ENCODE measurements around the gene GOLGA1. TPM values are rescaled to one million over a fixed set of nuclear protein-coding genes. Genes with fewer than 3 reads are reported as not detected.

GOLGA1 gene
- total RNA-seq, 2 experiments from 2014 or later, result 19.0 to 19.2 TPM

DNA sequence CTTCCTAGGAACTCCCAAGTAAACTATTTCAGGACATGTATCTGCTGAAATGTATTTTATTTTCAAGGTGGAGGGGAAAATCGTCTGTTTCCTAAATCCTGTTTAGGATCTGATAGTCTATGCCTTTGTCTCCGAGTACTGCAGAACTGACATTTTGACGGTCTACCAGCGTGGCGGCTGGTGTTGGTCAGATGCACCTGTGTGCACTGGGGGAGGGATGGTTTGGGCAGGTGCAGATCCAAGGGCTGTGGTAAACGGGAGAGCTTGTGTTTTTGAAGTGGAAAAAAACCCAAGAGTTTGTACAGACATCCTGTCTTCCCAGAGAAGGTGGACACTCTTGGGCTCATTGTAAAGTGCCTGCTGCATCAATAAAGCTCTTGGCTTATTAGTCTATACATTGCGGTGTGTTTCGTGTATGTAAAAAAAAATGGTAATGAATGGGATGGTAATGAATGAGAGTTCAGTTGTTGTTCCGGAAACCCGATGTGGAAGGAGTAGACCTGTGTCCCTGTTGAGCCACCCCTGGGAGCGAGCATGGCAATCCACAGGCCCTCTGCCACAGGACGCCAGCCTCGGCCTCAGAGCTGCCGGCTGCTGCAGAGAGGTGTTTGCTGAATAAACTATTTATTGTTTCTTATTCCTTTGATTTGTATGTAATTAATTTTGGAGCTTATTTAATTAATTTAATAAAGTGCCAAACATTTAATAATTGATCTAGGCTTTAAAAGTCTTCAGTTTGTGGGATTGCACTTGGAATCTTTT, 63.7 kb downstream of the GOLGA1 start:
- no peak overlapping the region for H3K4me3 ChIP-seq (ENCODE audit: low read depth, low read length, poor library complexity, severe bottlenecking)
- H3K36me3 ChIP-seq (ENCODE audit: insufficient read depth, low read length), result peaks cover 90% of the 10 kb centered on the region
- no peak for TF ChIP-seq EZH2phosphoT487 (IDR thresholded peaks at IDR 0.05; ENCODE audit: borderline replicate concordance, low read depth, low read length)
- TF ChIP-seq, protein P1, sequence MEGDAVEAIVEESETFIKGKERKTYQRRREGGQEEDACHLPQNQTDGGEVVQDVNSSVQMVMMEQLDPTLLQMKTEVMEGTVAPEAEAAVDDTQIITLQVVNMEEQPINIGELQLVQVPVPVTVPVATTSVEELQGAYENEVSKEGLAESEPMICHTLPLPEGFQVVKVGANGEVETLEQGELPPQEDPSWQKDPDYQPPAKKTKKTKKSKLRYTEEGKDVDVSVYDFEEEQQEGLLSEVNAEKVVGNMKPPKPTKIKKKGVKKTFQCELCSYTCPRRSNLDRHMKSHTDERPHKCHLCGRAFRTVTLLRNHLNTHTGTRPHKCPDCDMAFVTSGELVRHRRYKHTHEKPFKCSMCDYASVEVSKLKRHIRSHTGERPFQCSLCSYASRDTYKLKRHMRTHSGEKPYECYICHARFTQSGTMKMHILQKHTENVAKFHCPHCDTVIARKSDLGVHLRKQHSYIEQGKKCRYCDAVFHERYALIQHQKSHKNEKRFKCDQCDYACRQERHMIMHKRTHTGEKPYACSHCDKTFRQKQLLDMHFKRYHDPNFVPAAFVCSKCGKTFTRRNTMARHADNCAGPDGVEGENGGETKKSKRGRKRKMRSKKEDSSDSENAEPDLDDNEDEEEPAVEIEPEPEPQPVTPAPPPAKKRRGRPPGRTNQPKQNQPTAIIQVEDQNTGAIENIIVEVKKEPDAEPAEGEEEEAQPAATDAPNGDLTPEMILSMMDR (conservative IDR thresholded peaks at IDR 0.05; ENCODE audit: low read length), result no peak
- intact Hi-C loops (cut with micrococcal nuclease; ENCODE audit: unreplicated experiment), result no loop called here
- no peaks in the 10 kb centered on the region for H3K9me3 ChIP-seq (ENCODE audit: low read length)
- BruUV-seq (replicated peaks), result TSS peak; percentile 78
- H2AFZ ChIP-seq (ENCODE audit: low read length), result no peak overlapping the region
- H4K20me1 ChIP-seq (ENCODE audit: insufficient read depth, low read length), result peaks cover 17% of the 10 kb centered on the region; the same call in 1 of the 2 replicates
- peaks cover 40% of the 10 kb centered on the region for H3K4me1 ChIP-seq (ENCODE audit: insufficient read depth, low read length, poor library complexity, severe bottlenecking)
- no peaks in the 10 kb centered on the region for H3K9me2 ChIP-seq (ENCODE audit: insufficient read depth, low read length)
- POLR2A ChIA-PET, result interaction anchor here (0.8 to 1.3 kb wide), 3 partner anchors 9 to 112 kb away, joined by 3 read pairs; no protein-coding TSS in a partner anchor
- no peak overlapping the region for H3K4me2 ChIP-seq (ENCODE audit: low read length)
- H3K27ac ChIP-seq (ENCODE audit: low read depth, low read length, poor library complexity, severe bottlenecking), result peak overlapping the region; percentile 20
- no peak for DNase-seq (ENCODE audit: low spot score)
- H3K79me2 ChIP-seq (ENCODE audit: insufficient read depth, low read depth, low read length), result peaks cover 31% of the 10 kb centered on the region
- CTCF ChIA-PET (ENCODE audit: unreplicated experiment), result no interaction called here

DNA sequence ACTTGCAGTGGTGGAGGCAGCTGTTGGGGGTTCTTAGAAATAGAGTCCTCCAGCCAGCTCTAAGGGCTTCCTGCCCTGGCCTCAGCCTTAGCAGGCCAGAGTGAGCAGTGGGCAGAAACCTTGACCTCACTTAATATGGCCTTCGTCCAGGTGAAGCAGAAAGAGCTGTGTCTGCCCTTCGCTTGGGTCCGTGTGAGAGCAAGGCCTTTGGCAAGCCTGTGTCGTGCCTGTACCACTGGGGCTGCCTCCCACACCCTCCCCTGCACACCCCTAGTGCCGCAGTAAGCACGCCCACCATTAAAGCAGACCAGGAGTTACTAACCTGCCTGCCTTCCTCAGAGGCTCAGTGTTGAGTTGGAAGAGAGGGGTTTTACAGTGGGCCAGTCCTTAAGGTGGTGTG, 65.4 kb downstream of the GOLGA1 start:
- DNase-seq (ENCODE audit: low spot score), result no peak
- Histone ChIP-seq H3K79me2 (ENCODE audit: insufficient read depth, low read depth, low read length) (peaks cover 48% of the 10 kb centered on the region), H3K9me2 (ENCODE audit: insufficient read depth, low read length) (no peaks in the 10 kb centered on the region), H3K36me3 (ENCODE audit: insufficient read depth, low read length) (peaks cover 97% of the 10 kb centered on the region), H4K20me1 (ENCODE audit: insufficient read depth, low read length) (peaks cover 33% of the 10 kb centered on the region), H3K9me3 (ENCODE audit: low read length) (no peaks in the 10 kb centered on the region), H3K4me1 (ENCODE audit: insufficient read depth, low read length, poor library complexity, severe bottlenecking) (peaks cover 46% of the 10 kb centered on the region), H3K27ac (ENCODE audit: low read depth, low read length, poor library complexity, severe bottlenecking) (no peak overlapping the region), H2AFZ (ENCODE audit: low read length) (no peak overlapping the region), H3K4me2 (ENCODE audit: low read length) (no peak overlapping the region), H3K4me3 (ENCODE audit: low read depth, low read length, poor library complexity, severe bottlenecking) (no peak overlapping the region)
- no TSS peak for BruUV-seq (replicated peaks)
- no peak for TF ChIP-seq EZH2phosphoT487 (IDR thresholded peaks at IDR 0.05; ENCODE audit: borderline replicate concordance, low read depth, low read length)
- TF ChIP-seq, protein P1 (conservative IDR thresholded peaks at IDR 0.05; ENCODE audit: low read length), result no peak
- ChIA-PET POLR2A (no interaction called here), CTCF (ENCODE audit: unreplicated experiment) (no interaction called here)
- intact Hi-C loops (cut with micrococcal nuclease; ENCODE audit: unreplicated experiment), result no loop called here

DNA sequence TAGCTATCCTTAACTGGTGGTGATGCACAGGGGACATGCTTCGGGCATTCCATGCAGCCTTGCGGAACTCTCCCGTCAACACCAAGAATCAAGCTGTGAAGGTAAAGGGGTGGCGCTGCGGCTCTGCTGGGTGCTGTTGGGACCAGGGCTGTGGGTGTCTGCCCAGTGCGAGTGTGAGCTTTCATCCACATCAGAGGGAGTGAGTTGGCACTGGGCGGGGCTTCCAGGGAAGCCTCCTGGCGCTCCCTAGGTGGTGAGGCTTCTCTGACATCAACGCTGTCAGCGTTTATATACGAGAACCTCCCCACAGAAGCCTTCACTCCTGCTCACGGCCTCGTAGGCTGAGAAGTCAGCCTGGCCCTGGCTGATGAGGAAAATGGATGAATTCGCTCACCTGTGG, 67.2 kb downstream of the GOLGA1 start:
- H3K79me2 ChIP-seq (ENCODE audit: insufficient read depth, low read depth, low read length), result peaks cover 63% of the 10 kb centered on the region
- intact Hi-C loops (cut with micrococcal nuclease; ENCODE audit: unreplicated experiment), result loop anchor here (2.0 kb wide), 1 partner anchor 21 kb away; no protein-coding TSS in a partner anchor
- POLR2A ChIA-PET, result interaction anchor here (0.8 to 1.1 kb wide), 2 partner anchors 74 to 231 kb away, joined by 3 read pairs; no protein-coding TSS in a partner anchor
- H2AFZ ChIP-seq (ENCODE audit: low read length), result no peak overlapping the region
- CTCF ChIA-PET (ENCODE audit: unreplicated experiment), result no interaction called here
- H3K9me3 ChIP-seq (ENCODE audit: low read length), result no peaks in the 10 kb centered on the region
- TF ChIP-seq EZH2phosphoT487 (IDR thresholded peaks at IDR 0.05; ENCODE audit: borderline replicate concordance, low read depth, low read length), result no peak
- TF ChIP-seq, protein P1 (conservative IDR thresholded peaks at IDR 0.05; ENCODE audit: low read length), result no peak
- no peaks in the 10 kb centered on the region for H3K9me2 ChIP-seq (ENCODE audit: insufficient read depth, low read length)
- H3K27ac ChIP-seq (ENCODE audit: low read depth, low read length, poor library complexity, severe bottlenecking), result peak overlapping the region; percentile 88
- peaks cover 36% of the 10 kb centered on the region for H4K20me1 ChIP-seq (ENCODE audit: insufficient read depth, low read length)
- H3K36me3 ChIP-seq (ENCODE audit: insufficient read depth, low read length), result peaks cover 87% of the 10 kb centered on the region
- DNase-seq (ENCODE audit: low spot score), result no peak
- BruUV-seq (replicated peaks), result no TSS peak
- H3K4me1 ChIP-seq (ENCODE audit: insufficient read depth, low read length, poor library complexity, severe bottlenecking), result peaks cover 39% of the 10 kb centered on the region
- peak overlapping the region; percentile 95; the same call in 1 of the 2 replicates for H3K4me2 ChIP-seq (ENCODE audit: low read length)
- H3K4me3 ChIP-seq (ENCODE audit: low read depth, low read length, poor library complexity, severe bottlenecking), result no peak overlapping the region
